ENCODE measurements around the gene PCSK2.

PCSK2 gene

DNA sequence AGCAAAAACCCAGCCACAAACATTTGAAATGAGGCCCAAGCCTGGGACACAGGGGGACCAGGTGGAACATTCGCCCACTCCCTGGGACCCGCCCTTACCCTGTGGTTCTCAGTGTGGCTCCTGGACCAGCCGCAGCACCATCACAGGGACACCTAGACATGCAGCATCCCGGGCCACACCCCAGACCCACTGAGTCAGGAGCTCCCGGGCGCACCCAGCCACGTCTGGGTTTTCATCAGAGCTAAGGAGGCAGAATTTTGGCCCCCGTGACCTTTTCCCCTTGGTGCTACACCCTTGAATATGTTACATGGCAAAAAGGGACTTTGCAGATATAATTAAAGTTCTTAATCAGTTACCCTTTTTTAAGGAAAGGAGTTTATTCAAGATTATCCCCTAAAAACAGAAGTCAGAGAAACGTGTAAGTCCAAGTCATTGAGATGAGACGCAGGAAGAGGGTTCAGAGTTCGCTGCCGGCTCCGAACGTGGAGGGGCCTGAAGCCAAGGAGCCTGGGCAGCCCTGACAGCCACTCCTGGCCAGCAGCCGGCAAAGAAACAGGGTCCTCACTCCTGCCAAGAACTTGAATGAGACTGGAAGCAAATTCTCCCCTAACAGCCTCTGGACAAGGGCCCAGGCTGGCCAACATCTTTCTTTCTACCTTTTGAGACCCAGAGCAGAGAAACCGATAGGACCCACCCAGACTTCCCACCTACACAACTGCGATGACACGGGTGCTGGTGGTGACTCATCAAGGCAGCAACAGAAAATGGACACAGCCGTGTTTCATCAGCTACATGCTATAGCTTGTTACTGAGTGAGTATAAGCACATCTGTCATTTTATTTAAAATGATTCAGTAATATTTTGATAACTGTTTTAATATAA lies 279.0 kb downstream of the PCSK2 start:
- DNase-seq (ENCODE audit: low spot score): no peak

DNA sequence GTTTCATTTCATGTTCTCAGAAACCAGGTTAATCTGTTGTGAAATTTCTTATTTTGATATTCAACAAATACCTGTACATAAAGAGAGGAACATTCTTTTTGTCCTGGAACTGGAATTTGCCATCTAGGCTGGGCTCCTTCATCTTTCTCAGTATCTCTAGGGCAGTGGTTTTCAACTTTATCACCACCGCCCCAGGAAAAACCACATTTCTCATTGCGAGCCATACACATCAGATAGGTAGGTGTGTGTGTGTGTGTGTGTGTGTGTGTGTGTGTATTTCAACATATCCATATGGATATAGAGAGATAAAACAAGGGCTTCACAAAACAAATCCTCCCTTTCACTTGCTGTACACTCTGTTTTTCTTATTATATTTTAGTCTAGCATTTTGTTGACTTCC lies 280.2 kb downstream of the PCSK2 start:
- DNase-seq (ENCODE audit: low spot score): no peak

DNA sequence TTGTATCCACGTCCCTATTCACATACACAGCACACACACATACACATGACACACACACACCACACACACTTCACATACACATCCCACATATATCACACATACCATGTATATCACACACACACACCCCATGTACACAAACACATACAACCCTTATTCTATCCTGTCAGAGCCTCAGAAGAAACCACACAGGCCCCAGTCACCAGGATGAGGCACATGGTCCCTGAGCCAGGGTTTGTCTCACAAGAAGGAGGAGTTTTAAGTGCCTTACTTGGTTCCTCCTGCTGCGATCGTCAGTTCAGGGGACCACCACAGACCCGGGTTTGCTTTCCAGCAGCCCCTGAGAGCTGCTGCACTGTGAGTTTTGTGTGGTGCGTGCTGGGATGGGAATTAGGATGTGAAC lies 280.7 kb downstream of the PCSK2 start:
- no peak for DNase-seq (ENCODE audit: low spot score)

DNA sequence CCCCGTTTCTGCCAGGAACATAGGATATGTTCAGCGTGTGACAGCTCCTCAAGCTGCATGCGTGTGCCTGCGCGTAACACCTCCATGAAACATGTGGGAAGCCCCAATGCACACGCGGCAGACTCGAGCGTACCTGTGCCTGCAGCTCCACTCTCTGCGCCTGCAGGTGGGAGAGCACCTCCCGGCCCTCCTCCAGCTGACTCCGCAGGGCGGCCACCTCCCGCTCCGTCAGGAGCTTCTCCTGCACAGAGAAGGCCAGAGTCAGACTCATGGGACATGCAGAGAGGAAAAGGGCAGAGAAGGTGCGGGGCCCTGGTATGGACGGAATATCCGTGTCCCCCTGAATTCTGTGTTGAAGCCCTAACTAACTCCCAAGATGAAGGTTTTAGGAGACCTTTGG lies 281.9 kb downstream of the PCSK2 start:
- no peak for DNase-seq (ENCODE audit: low spot score)

DNA sequence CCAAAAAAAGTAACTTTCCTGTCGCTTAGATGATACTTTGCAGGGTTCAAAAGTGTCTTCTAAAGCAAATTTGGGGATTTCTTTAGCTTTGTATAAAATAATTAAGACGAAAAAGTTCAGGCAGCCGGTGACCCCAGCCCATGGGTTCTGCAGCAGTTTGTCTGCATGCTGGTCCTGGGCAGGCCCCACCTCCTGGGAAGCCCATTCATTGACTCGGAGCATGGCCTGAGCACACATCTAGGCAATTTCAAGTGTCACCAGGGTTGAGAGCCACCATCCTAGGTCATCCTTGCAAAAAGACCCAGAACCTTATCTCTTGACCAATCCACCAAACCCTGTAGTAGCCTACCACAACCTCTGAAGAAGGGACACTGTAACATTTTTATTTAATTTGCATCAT lies 283.7 kb downstream of the PCSK2 start:
- no peak for DNase-seq (ENCODE audit: low spot score)

DNA sequence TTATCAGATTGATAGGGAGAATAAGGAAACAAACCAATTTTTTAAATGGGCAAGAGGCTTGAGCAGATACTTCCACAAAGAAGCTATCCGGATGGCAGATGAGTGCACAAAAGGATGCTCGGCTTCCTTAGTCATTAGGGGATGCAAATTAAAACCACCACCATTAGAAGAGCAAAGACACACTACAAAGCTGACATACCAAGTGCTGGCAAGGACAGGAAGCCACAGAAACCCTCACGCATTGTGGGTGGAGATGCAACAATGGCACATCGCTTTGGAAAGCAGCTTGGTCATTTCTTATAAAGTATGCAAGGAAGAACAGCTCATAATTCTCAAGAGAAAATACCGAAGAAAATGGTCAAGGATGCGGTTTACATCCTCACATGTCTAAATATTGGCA lies 284.6 kb downstream of the PCSK2 start:
- no peak for DNase-seq (ENCODE audit: low spot score)

- no peak for DNase-seq (ENCODE audit: low spot score)
Measured at GRCh38 chr20:17513939-17514338, 287.1 kb downstream of the PCSK2 start.

- DNase-seq (ENCODE audit: low spot score): no peak
Measured at GRCh38 chr20:17515053-17515452, 288.2 kb downstream of the PCSK2 start.

GRCh38 chr20:17518339-17519052 lies 291.7 kb downstream of the PCSK2 start:
- DNase-seq (ENCODE audit: low spot score): no peak

DNA sequence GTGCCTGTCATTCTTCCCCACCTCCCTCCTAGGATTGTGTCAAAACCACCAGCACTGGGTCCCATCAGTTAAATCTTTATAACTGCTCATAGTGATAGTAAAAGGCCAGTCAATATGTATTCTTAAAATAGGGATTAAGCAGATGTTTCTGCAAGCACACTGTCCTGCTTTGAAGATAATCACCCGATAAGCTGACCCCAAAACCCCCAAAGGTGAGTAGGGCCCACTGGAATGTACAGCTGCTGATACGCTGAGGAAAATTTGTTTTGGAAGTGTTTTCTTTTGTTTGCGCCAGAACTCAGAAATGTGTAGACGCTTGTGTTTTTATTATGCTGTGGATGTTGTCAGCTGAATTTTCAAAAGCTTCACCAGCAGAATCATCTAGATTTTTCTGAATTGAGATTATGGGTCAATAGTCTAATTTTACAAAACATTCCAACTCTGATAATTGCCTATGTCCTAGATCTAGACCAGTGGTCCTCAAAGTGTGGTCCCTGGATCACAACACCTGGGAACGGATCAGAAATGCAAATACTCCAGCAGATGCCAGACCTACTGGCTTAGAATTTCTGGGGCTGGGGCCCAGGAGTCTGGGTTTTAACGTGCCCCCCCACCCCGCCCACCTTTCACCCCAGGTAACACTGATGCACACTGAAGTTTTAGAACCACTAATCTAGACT lies 292.9 kb downstream of the PCSK2 start:
- DNase-seq (ENCODE audit: low spot score): no peak

DNA sequence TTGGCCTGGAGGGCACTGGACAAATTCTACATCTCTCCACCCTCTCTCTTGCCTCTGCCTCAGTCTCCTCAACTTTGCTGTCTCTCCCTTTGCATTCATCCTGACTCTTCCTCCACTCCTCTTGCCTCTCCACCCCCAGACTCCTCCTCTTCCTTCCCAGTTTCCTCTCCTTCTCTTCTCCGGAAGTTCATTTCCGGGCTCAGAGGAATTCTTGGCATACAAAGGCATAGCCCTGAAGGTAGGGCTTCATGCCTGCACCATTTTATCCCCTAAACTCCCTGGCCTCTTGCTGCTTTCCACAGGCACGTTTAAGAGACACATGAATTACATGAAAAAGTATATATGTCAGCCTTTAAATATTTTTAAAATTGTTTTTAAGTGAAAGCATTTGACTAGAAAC lies 293.7 kb downstream of the PCSK2 start:
- DNase-seq (ENCODE audit: low spot score): no peak

- DNase-seq (ENCODE audit: low spot score): no peak
Measured at GRCh38 chr20:17522528-17522927, 295.7 kb downstream of the PCSK2 start.

- DNase-seq (ENCODE audit: low spot score): no peak
Measured at GRCh38 chr20:17523326-17523725, 296.5 kb downstream of the PCSK2 start.

- no peak for DNase-seq (ENCODE audit: low spot score)
Measured at GRCh38 chr20:17524560-17524959, 297.7 kb downstream of the PCSK2 start.

DNA sequence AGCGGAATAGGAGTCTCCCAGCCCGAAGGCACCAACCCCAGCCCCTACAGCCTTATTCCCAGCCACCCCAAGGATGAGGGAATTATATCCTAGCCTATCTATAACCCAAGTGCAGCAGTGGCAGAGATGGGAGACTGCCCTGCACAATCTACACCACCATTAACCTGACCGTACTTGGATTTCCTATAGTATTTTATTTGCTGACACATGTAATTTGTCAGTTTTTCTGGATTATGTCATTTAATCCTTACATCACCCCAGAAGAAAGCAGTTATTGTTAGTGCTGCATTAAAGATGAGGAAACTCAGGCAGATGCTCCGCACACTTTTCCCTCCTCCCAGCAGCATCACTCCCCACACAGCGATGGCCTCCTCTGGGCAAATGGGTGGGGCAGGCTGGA lies 298.3 kb downstream of the PCSK2 start:
- DNase-seq (ENCODE audit: low spot score): no peak

DNA sequence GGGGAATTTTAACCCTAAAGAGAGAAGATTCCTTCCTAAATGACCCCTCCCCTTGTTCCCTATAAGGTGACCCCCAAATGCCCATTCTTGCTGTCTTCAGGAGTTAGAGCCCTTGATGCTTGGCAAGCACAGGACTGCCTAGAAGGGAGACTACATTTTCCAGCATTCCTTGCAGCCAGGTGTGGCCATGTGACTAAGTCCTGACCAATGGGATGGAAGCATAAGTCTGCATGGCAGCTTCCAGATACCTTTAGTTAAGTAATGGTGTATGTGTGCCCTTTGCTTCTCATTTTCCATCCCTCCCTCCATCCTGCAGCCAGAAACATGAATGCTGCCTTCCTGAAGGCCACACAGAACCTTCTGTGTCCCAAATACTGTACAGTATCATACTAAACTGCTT lies 298.8 kb downstream of the PCSK2 start:
- DNase-seq (ENCODE audit: low spot score): peak; percentile 56

DNA sequence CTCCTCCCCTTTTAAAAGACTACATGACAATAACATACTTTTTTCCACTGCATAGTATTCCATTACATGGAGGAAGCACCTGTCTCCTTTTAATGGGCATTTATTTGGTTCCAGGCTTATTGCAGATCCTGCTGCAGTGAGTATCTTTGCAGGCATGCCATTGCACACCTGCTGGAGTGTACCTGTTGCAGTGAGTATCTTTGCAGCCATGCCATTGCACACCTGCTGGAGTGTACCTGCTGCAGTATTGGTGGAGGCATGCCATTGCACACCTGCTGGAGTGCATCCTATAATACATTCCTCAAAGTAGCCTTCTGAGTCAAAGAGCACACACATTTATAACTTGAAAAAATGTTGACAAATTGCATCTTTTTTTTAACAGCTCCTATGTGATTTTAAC lies 302.7 kb downstream of the PCSK2 start:
- no peak for DNase-seq (ENCODE audit: low spot score)

DNA sequence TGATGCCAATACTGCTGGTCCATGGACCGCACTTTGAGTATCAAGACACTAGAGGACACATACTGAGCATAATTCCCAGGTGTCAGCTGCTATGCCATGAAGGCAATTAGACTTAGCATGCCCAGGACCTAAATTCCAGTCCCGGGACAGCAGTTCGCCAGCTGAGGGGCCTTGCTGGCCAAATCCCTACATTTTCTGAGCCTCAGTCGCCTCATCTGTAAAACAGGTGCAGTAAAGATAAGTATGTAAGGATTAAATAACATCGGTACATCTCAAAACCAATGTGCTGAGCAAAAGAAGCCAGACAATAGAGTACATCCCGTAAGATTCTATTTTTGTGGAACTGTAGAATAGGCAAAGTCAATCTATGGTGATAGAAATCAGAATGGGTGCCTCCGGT lies 303.3 kb downstream of the PCSK2 start:
- DNase-seq (ENCODE audit: low spot score): peak; percentile 3

DNA sequence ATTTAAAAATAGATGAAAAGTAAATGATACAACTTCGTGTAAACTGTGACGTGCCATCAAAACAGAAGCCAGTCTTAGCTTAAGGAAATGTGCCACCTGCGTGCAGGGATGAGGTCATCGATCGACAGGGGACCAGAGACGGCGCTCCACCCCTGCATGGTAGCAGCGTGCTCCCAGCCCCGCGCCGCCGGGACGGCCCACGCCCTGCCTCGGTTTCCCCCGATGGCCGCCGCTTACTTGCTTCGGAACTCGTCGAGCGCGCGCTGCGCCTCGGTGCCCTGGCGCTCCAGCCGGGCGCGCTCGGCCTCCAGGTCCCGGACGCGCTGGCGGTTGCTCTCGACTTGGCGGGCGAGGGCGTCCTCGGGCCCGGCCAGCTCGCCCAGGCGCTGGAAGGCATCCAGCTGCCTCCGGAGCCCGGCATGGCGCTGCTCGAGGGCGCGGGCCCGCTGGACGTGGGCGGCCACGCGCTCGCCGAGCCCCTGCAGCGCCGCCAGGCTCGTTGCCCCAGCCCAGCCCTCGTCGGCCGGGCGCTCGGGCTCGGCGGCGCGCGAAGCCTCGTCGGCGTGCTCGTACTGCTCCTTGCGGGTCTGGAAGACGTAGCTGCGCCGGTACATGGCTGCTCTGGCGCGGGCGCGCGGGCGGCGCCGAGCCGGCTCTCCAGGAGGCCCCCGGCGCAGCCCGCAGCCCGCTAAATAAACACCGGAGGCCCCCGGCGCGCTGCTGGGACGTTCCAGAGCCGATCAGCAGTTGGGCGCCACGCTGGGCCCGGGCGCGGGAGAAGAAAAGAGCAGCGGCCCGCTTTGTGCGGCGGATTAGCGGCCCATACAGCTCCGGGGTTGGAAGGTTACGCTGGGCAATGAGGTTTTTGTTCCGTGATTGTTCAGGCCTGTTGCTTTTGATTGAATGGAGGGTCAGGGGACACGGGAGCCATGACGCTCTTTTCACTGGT lies 304.1 kb downstream of the PCSK2 start, which contains the start of gene BFSP1:
Gene BFSP1 (minus strand): TSS at position 664 of the 949 bp plus-strand sequence. CDS start 50 bp downstream, at position 614.
- DNase-seq (ENCODE audit: low spot score): peak; percentile 49

- no peak for DNase-seq (ENCODE audit: low spot score)
Measured at GRCh38 chr20:17531665-17532025, 304.8 kb downstream of the PCSK2 start.

GRCh38 chr20:17533396-17533795 lies 306.6 kb downstream of the PCSK2 start:
- peak; percentile 29 for DNase-seq (ENCODE audit: low spot score)

DNA sequence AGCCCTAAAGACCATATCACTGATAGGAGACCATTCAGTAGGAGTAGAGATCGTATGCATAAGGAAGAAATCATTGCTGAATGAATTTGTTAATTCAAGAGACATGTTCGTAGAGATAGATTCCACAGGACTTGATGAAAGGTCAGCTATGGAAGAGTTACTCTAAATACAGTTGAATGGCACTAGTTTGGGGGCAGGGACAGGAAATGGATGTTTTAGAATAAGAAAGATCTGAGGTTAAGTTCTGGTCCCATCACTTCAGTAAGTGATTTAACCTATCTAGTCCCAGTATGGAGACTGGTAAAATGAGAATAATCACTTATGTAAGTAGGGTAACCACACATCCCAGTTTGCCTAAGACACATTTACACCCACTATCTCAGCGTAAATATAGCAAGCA lies 307.2 kb downstream of the PCSK2 start:
- no peak for DNase-seq (ENCODE audit: low spot score)
